GM21619 (cell line): ENCODE data around the gene POLE.

Source experiments
- ATAC-seq: cut with Tn5 transposase; IDR thresholded peaks from one replicate; pipeline ENCODE4 v1.9.1; 2021; ENCODE audit not compliant: unreplicated experiment

The POLE gene

GRCh38 chr12:132617822-132618682, 69.1 kb downstream of the POLE start:
- ATAC-seq, result no peak

GRCh38 chr12:132617135-132617701, 69.9 kb downstream of the POLE start:
- no peak for ATAC-seq

- ATAC-seq, result no peak
Measured at GRCh38 chr12:132615579-132616038, 71.5 kb downstream of the POLE start.

- ATAC-seq, result peak; percentile 58
Measured at GRCh38 chr12:132614861-132615578, 72.1 kb downstream of the POLE start.

GRCh38 chr12:132614029-132614428, 73.1 kb downstream of the POLE start:
- ATAC-seq, result no peak

GRCh38 chr12:132611620-132612019, 75.5 kb downstream of the POLE start:
- ATAC-seq, result no peak

- no peak for ATAC-seq
Measured at GRCh38 chr12:132610866-132611602, 76.1 kb downstream of the POLE start.

- ATAC-seq, result no peak
Measured at GRCh38 chr12:132610051-132610759, 76.9 kb downstream of the POLE start, which contains the start of gene LRCOL1. Gene LRCOL1 (minus strand): TSS chr12:132610582. CDS start chr12:132606251, 4,331 bp downstream.

- no peak for ATAC-seq
Measured at GRCh38 chr12:132608231-132609171, 78.6 kb downstream of the POLE start.

GRCh38 chr12:132606927-132607326, 80.2 kb downstream of the POLE start:
- no peak for ATAC-seq

- no peak for ATAC-seq
Measured at GRCh38 chr12:132606466-132606865, 80.7 kb downstream of the POLE start.

- no peak for ATAC-seq
Measured at GRCh38 chr12:132605892-132606291, 81.2 kb downstream of the POLE start.

- no peak for ATAC-seq
Measured at GRCh38 chr12:132604668-132605441, 82.3 kb downstream of the POLE start.

- ATAC-seq, result no peak
Measured at GRCh38 chr12:132604151-132604618, 83.0 kb downstream of the POLE start.

- ATAC-seq, result no peak
Measured at GRCh38 chr12:132603240-132604150, 83.6 kb downstream of the POLE start.

- no peak for ATAC-seq
Measured at GRCh38 chr12:132602572-132603239, 84.4 kb downstream of the POLE start.
